HG03139 (cell line): Measurements from ENCODE around the gene STPG4.

Source experiments
- ATAC-seq: cut with Tn5 transposase; IDR thresholded peaks from one replicate; pipeline ENCODE4 v1.9.1; 2021; ENCODE audit not compliant: unreplicated experiment

Gene STPG4

DNA sequence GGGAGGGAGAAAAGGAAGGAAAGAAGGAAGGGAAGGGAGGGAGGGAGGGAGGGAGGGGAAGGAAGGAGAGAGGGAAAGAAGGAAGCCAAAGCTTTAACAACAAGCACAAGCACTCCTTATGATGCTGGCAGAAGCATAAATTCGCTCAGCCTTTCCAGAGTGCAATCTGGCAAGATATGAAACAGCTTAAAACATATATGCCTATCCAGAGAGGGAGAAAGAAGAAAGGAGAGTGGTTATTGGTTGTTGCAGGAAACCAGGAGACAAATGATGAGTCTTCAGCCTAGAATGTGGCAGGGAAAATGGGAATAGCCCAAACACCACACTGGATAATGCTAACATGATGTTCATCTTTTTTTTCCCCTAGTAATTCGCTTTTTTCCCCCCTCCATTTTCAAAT is 64.0 kb downstream of the STPG4 start:
- ATAC-seq = no peak

DNA sequence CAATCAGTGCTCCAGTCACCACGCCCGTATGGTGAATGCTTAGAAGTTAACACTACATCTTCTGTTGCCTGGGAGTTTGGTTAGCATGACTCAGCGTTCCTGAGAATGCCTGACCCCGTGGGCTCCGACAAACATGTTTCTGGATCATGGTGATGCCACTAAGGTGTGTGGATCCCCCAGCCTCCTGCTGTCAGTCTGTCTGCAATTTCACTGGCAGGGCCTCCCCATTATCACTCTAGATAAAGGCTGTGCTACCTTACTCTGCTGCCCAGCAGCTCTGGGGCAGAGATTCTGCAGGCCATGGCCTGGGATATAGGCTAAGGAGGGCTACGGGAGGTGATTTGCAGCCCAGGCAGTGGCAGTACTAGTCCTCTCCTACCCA is 66.0 kb downstream of the STPG4 start:
- no peak for ATAC-seq

DNA sequence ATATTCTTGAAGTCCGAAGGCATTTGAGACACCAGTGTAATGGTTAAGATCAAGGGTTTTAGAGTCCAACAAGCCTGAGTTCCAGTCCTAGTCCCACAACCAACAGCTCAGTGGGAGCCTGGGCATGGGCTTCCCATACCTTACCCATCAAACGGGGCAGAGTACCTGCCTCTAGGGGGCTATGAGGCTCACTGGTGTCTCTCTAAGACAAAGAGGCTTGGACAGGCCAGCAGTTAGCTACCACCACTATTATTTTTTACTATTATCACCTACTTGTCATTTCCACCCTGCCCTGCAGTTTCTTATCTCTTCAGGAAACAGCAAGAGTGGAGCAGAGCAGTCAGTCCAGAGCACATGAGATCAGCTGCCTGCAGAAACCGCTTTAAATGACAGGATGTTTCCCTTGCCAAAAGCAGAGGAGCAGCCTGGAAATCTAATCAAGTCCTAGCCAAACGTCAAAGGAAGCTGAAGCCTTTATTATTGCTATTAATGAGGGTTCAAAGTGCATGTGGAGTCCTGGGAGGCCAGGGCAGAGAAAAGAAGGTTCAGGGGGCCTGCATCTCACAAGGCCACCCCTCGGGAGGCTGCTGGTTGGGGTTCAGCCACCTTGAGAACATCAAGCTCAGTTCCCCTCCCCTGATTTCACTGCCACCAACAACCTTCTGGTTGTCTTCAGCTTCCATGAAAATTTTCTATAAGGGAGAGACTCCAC is 66.6 kb downstream of the STPG4 start:
- no peak for ATAC-seq

DNA sequence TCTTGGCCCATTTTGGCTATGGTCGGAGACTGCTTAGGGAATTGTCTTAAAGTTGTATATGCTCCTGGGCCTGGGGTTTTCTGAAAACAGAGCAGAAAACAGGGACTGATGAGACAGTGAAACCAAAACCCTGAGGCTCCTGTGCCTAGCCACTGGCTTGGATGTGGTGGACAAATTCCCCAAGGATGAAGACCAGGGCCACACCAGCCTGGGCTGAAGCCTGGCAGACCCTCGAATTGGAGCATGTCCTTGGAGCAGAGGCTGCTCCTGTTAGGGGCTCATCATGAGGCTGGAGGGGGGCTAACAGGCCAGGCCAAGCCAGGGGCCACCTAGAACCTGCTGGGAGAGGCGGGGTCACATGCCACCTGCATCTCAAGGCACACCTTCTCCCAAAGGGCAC is 68.1 kb downstream of the STPG4 start:
- ATAC-seq = no peak

DNA sequence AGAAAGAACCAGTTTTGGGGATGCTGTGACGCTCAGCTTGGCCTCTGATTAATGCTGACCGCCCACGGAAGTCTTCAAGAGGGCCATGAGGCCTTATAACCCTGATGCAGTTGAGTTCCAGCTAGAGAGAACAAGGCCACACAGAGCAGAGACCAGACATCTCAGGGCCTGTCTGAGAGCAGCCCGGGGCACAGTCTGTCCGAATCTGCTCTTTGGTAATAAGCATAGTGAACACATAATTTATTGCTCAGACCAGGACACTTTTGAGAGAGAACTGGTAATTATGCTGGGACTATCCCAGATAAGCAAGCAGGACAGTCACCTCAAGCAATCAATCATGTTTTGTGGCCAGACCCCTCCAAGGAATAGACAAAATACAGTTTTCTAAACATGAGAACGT is 68.5 kb downstream of the STPG4 start:
- ATAC-seq = no peak

DNA sequence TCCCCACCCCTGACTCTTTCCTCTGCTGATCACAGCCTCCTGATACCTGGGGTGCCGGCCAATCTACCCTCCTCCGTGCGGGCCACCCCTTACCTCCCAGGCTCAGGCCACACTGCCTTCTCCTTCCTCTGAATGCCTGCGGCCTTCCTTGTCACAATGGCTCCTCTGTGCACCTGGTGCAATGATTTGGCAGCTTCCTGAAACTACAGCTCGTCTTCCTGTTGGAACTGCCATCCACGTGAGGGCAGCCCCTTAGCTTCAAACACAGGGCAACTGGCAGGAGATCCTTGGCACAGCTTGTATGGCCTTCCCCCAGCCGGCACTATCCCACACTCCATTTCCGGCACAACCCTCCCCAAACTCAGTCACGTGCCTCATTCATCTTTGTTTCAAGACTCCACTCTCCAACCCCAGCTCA is 69.0 kb downstream of the STPG4 start:
- ATAC-seq = no peak

DNA sequence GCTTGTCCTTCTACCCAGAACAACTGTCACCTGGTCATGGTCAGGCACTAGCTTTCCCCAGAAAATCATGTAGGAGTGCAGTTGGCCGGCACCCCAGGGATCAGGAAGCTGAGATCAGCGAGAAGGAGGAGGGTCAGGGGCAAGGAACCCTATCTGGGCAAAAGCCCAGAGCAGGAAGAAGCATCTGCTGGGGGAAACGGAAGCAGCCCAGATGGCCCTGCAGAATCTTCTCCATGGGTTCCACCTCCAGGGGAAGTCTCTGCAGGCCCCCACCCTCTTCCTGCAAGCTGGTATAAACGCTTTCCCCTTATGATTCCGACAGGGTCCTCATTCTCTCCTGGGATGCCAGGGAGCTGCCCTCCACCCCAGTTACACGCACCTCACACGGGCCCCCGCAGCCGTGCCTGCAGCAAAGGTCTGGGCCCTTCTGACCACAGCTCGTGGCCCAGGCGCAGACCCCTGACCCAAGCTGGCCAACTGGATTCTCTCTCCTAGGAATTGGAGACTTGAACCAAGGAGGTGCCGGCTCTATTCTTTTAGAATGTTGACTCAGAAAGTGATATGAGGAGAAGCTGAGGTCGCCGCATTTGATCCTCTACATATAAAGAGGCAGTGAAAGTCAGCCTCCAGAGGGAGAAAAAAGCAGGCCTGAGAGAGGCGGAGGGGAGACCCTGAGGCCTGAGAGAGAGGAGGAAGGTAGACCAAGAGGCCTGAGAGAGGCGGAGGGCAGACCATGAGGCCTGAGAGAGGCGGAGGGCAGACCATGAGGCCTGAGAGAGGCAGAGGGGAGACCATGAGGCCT is 71.0 kb downstream of the STPG4 start:
- ATAC-seq = no peak

DNA sequence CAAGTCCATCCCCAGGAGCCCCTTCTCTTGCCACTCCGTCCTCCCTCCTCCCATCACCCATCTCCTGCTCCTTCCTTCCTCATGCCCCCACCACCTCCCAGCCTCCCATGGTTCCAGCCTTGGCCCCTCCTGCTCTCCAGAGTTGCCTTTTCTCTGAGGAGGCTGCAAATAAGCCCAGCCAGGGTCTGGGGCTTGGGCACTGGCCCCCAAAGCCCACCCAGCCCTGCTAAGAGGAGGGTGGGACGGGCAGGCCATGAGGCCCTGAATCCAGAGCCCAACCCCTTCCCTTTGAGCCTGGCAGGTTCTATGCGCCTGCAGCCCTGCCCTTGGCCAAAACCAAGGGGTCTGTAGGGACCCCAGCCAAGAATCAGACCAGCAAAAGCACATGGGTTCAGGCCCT is 71.6 kb downstream of the STPG4 start:
- ATAC-seq = no peak

DNA sequence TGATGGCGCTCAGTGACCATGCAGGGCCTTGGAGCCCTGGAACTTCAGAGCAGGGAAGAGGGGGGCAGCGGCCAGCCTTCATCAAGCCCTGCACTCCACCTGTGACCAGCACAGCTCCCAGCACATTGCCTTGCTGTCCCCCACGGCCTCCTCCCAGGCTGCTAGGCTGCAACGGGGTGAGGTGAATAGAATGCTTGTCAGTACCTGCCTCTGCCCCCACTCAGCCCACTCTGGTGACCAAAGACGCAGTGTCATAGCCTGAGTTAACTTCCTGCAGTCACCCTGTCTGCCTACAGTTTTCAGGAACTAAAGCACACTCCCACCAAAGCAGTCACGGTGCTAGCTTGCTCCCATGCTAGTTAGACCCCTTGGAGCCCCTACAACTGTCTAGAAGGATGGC is 72.1 kb downstream of the STPG4 start:
- ATAC-seq = no peak

DNA sequence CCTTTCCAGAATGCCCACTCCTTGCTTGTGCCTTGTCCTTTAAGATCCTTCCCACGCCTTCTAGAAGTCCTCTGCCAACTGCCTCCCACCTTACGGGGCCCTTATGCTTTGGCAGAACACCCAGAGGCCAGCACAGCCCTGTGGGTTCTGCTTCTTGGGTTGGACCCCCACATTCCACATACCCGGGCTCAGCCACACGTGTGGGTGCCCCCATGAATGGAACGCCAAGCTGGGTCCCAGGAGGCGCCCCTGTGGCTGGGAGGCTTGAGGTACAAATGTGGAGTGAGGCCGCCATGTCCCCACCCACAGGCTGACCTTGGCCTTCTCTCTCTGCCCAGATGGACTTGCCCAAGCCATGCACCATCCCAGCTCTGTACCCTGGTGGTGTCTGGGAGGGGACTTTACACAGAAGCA is 74.2 kb downstream of the STPG4 start:
- ATAC-seq = no peak

DNA sequence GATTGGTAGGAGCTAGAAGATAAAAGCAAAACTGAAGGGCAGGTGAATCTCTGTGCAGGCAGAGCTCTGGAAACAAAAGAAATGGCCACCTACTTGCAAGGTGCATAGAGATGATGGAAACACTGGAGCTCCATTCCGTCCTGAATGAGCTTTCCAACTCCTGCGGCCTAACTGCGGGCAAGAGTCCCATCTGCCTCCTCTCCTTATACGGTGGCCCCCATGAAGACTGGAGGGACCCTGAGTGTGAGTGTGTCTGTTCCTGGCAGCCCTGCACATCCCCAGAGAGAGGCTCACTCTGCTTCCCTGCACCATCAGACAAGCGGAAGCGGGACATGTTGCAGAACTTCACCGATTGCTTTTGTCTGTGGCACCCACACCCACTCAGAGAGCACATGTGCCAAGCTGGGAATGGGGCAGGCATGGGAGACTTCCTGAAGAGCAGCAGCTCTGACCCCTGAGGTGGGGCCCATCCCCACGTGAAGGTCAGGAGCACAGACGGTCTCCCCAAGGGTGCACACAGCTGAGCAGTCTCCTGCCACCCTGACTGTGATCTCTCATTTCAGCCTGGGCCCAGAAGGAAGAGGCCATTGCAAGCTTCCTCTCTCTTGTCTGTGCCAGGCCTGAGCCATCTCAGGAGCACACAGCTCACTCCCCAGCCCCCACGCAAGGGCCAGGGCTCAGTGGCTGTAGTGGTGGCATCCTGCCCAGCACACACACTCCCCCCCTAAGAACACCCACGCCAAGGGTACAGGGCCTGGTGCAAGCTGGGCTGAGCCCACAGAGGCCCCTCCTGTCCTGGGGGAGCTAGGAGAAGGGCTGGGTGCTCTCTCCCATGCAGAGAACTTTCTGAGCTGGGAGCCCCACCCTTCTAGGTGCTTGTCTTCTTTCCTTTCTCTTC is 75.3 kb downstream of the STPG4 start:
- ATAC-seq = no peak

DNA sequence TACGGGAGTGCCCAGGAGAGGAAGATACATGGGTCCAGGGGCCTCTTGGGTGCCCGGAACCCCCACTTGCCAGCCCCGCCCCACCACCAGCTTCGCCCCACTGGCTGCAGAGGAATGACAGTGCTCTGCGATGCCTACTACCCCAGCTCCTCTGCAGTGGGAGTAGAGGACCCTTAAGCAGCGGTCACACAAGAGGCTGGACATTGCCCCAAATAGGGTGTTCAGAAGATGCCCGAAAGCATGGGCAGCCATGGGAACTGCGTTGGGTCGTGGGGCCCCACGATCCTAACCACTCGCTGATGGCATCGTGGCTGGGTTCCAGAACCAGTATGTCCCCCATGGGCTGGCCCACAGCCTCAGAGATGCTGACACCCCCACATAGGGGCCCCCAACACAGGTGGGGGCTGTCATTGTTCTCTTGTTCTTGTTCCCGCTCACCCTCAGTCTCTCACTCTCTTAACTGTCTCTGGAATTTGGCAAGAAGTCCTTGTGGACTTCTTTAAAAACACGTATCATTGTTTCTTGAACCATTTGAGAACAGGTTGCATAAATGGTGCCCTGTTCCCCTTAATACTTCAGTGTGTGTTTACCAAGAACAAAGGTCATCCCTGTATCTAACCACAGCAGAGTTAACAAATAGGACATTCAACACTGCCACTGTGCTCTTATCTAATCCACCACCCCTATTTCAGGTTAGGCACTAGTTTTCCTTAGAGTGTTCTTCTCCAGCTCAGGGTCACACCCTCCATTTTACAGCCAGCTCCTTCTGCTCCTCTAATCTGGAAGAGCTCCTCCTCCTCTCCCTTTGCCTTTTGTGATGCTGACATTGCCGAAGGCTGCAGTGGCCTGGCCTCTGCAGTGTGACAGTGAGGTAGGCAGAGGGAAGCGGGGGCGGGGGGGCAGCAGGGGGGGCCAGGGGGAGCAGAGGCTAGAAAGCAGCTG is 76.3 kb downstream of the STPG4 start:
- ATAC-seq = no peak

DNA sequence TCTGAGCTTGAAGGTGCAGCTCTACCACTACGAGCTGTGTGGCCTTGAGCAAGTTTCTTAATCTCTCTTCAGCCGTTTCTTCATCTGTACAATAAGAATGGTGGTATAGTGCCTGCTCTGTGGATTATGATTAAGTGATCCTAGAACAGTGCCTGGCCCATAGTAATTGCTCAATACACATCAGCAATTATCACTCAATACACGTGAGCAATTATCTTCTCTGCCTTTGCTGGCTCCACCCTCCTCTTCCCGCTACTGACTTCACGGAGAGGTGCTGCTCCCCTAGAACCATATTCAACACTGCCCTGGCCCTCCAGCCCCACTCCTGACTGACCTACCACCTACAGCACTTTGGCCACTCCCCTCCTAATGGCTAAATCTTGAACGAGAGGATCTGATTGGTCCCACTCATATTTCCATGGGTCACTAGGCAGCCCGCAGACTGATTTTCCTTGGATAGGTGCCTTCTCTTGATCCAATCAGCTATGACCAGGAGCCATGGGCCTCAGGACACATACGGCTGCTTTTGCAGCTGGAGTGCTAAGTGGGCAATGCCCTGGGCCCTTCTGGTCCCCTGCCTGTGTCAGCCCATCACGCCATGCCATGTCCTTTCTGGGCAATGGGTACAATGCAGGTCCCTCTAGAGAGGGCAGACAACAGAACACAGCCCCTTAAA is 77.5 kb downstream of the STPG4 start:
- no peak for ATAC-seq

DNA sequence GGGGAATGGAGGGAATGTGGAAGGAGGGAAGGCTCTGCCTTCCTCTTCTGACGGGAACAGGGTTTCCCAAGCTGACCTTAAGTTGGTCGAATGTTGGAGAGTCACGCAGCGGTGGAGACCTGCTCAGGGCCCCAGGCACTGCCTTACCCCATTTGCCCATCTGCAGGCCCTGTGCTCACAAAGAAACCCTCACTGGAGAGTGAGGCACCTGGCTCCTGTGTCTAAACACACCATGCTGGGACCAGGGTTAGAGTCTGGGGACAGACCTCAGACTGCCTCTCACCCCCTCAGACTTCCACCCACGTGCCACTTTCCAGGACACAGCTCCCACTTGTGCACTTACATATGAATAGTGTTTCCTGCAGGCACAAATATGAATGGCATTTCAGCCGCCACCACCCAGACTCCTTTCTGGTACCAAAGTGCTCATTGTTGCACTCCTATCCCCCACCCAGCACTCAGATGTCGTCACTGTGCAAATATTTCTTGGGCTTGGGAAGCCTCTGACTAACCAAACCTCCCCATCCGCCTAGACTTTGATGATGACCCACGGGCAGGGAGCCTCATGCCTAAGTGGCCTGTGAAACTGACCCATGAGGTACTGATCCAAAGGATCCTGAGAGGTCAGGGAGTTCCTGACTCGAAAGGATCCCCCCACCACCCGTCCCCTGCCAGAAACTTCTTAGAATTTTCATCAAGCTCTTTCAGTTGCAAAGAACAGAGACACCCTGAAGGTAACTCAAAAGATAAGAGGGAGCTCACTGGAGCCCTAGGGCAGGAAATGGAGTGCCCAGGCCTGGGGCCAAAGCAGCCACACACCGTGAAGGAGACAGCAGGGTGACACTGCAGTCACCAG is 78.3 kb downstream of the STPG4 start:
- no peak for ATAC-seq

DNA sequence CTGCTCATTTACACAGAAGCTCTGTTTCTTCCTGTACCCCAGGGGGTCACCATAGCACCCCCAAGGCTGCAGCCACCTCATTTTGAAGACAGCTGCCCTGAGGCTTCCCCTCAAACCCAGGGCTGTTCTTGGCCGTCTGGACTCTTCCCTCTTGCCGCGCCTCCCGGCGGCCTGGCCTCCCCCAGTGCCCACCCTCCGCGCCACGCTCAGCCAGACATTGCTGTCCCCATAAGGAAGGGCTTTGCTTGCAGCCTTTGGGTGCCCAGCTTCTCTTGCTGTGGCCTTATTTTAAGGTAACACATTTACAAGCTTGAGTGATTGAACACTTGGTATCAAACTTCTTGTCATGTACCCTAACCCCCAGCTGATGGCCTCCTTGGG is 79.0 kb downstream of the STPG4 start:
- ATAC-seq = no peak

DNA sequence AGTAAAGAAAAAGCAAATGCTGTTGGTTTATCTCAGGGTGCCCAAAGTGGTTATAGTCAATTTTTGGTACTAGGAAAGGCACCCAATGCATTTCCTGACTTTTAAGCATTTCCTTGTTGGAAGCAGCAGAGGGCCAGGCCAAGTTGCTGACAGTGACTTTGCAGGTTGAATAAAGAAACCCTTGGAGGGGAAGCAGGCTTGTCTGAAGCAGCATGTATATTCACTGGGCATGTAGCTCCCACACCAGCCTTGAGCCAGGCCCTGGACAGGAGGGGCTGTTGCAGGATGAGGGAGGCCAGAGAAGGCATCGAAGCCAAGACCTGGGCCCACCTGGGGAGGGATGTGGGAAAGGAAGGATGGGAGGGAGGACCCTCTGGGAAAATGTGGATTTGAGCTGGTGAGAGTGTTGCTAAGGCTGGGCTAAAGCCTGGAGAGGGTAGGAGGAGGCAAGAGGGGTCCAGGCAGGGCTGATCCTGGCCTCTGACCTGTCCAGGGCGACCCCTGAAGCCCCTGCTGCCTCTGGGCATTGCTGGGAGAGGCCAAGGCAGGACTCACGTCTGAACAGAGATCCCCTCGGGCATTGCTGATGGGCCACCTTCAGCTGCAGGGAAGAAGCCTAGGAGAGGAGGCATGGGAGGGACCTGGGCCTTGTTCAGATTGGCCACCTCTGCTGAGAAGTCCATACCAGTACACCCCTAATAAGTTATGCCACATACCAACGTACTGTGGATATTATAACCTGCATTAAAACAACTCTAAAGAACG is 79.6 kb downstream of the STPG4 start:
- no peak for ATAC-seq

DNA sequence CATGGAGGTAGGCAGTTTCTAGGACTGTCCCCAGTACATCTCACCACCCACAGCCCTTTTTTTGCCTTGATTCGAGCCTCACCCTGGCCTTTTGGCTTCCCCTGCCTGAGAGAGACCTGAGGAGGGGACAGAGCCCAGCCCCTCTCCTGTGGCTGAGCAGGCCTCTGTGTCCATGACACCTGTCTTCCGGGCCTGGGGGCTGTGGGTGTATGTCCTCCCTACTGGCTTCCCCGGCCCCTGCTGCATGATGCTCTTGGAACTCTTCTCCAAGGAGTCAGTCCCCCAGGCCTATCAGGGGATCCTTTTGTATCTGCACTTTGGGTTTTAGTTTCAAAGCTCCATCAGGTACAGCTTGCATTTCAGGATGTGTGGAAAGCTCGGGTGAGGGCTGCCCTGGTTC is 80.4 kb downstream of the STPG4 start:
- no peak for ATAC-seq

DNA sequence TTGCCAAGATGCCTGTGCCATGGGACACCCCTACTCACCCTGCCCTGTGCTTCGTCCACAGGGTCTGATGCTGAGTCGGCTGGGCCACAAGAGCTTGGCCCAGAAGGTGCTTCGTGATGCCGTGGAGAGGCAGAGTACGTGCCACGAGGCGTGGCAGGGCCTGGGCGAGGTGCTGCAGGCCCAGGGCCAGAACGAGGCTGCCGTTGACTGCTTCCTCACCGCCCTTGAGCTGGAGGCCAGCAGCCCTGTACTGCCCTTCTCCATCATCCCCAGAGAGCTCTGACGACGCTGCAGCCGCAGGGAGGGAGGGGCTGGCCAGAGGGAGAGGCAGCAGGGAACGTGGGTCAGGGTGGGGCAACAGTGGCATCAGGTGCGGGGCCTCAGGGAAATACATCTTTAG is 81.5 kb downstream of the STPG4 start:
- no peak for ATAC-seq
